ENCODE data around the gene LRRFIP1.
"Not testable (repeated sequence)": the region's sequence is repeated elsewhere in the genome, so short reads cannot be mapped to it uniquely, and the experiment has no call there.

Gene LRRFIP1

DNA sequence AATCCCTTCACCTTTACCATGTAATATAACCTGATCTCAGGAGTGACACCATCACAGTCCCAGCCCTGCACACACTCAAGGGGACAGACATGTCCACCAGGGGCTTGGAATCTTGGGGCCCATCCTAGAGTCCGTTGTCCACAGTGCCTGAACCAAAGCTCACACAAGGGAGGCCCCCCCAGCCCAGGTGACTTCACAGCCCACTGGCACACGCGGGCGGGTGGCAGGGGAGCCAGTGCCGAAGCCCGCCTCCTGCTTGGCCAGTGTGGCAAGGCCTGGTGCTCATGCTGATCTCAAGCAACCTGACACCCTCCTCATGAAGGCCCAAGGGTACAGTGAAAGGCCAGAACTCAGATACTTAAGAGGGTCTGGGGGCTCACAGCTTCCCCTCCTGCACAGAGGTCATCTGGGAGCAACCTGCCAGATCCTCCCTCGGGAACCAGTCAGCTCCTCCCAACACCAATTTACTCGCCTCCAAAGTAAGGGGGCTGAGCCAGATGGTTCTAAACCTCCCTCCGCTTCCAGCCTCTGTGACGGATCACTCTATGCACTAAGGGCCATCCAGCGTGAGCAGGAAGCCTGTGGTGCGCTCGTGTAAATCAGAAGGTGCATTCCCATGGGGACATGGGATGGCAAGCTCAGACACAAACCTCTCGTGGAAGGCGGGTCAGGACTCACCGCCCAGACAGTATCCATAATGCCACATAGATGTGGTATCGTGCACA is 33.6 kb upstream of the LRRFIP1 start:
- no peak overlapping the region for H3K4me3 ChIP-seq (ENCODE audit: low read length)
- DNase-seq (ENCODE audit: low read depth): no peak
- TF ChIP-seq, protein P1, sequence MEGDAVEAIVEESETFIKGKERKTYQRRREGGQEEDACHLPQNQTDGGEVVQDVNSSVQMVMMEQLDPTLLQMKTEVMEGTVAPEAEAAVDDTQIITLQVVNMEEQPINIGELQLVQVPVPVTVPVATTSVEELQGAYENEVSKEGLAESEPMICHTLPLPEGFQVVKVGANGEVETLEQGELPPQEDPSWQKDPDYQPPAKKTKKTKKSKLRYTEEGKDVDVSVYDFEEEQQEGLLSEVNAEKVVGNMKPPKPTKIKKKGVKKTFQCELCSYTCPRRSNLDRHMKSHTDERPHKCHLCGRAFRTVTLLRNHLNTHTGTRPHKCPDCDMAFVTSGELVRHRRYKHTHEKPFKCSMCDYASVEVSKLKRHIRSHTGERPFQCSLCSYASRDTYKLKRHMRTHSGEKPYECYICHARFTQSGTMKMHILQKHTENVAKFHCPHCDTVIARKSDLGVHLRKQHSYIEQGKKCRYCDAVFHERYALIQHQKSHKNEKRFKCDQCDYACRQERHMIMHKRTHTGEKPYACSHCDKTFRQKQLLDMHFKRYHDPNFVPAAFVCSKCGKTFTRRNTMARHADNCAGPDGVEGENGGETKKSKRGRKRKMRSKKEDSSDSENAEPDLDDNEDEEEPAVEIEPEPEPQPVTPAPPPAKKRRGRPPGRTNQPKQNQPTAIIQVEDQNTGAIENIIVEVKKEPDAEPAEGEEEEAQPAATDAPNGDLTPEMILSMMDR (conservative IDR thresholded peaks at IDR 0.05; ENCODE audit: low read depth, low read length): no peak

- TF ChIP-seq, protein P1 (conservative IDR thresholded peaks at IDR 0.05; ENCODE audit: low read depth, low read length): no peak
- DNase-seq (ENCODE audit: low read depth): no peak
- no peak overlapping the region for H3K4me3 ChIP-seq (ENCODE audit: low read length)
Measured at GRCh38 chr2:237594514-237594871, 32.9 kb upstream of the LRRFIP1 start.

DNA sequence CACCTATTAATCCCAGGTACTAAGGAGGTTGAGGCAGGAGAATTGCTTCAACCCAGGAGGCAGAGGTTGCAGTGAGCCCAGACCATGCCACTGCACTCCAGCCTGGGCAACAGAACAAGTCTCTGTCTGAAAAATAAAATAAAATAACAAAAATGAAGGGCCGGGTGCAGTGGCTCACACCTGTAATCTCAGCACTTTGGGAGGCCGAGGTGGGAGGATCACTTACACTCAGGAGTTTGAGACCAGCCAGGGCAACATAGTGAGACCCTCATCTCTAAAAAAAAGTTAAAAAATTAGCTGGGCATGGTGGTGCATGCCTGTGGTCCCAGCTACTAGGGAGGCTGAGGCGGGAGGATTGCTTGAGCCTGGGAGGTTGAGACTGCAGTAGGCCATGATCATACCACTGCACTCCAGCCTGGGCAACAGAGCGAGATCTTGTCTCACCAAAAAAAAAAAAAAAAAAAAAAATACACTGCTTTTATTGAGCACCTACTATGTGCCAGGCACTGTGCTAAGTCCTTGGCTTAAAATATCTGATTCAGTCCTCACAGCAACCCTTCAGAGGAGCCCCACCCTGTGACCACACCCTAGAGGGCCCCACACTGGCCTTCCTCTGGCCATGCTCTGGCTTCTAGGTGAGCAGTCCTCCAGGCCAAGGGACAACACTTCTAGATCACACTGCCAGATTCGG is 31.4 kb upstream of the LRRFIP1 start:
- not testable (repeated sequence) for H3K4me3 ChIP-seq (ENCODE audit: low read length); DNase-seq (ENCODE audit: low read depth)

GRCh38 chr2:237596520-237597195 is 30.7 kb upstream of the LRRFIP1 start:
- H3K4me3 ChIP-seq (ENCODE audit: low read length): no peak overlapping the region
- no peak for DNase-seq (ENCODE audit: low read depth)
- TF ChIP-seq, protein P1 (conservative IDR thresholded peaks at IDR 0.05; ENCODE audit: low read depth, low read length): no peak

- TF ChIP-seq, protein P1 (conservative IDR thresholded peaks at IDR 0.05; ENCODE audit: low read depth, low read length): no peak
- no peak for DNase-seq (ENCODE audit: low read depth)
Measured at GRCh38 chr2:237597196-237598145, 29.9 kb upstream of the LRRFIP1 start.

GRCh38 chr2:237598468-237599208 is 28.7 kb upstream of the LRRFIP1 start:
- TF ChIP-seq, protein P1 (conservative IDR thresholded peaks at IDR 0.05; ENCODE audit: low read depth, low read length): no peak
- no peak overlapping the region for H3K4me3 ChIP-seq (ENCODE audit: low read length)
- DNase-seq (ENCODE audit: low read depth): no peak

More at GRCh38 chr2:237597196-237598145, 29.9 kb upstream of the LRRFIP1 start:
- no peak overlapping the region for H3K4me3 ChIP-seq (ENCODE audit: low read length)
